GM12878 (cell line): ENCODE results near the gene FURIN. TPM values are rescaled to one million over a fixed set of nuclear protein-coding genes. Genes with fewer than 3 reads are reported as not detected.
A peak's percentile ranks its signal among the peaks of the same experiment; 100 is the strongest.

ENCODE experiments used
- ATAC-seq: fragments of 200-7000 bp; cut with Tn5 transposase; 3 replicates; pipeline ENCODE4 v1.9.1; 2020; ENCODE audit warnings: mild to moderate bottlenecking, moderate library complexity
- Bru-seq: library from RNA; stranded (reverse); fragments of 400-500 nt; gene quantifications from one replicate; lab custom pipeline; 2021; lab: Mats Ljungman, UMichigan
- BruChase-seq, 2 experiments: library from RNA; stranded (reverse); fragments of 400-500 nt; gene quantifications; one replicate each; lab custom pipeline; 2021; lab: Mats Ljungman, UMichigan
- BruUV-seq: library from RNA; stranded (reverse); fragments of 400-500 nt; replicated peaks from 2 replicates; lab custom pipeline; 2021; lab: Mats Ljungman, UMichigan
- CTCF ChIA-PET: fragments of 300-600 bp; sonication (Branson Sonifier 250); formaldehyde crosslinking; extraction: SDS; loops from one replicate; lab custom pipeline; 2021; ENCODE audit warnings: inconsistent platforms; lab: Yijun Ruan, JAX
- POLR2A ChIA-PET: fragments of 350-600 bp; formaldehyde crosslinking; extraction: SDS; loops from one replicate; lab custom pipeline; 2021; ENCODE audit warnings: inconsistent platforms; lab: Charles Lee
- RAD21 ChIA-PET: fragments of 300-600 bp; sonication (Branson Sonifier 250); formaldehyde crosslinking; loops from one replicate; lab custom pipeline; 2023; ENCODE audit warnings: antibody characterized with exemption; ENCODE audit not compliant: unreplicated experiment; lab: Charles Lee
- SMC1A ChIA-PET: fragments of 300-600 bp; sonication (Branson Sonifier 250); formaldehyde crosslinking; loops from one replicate; lab custom pipeline; 2023; ENCODE audit not compliant: unreplicated experiment, uncharacterized antibody; lab: Charles Lee
- DNase-seq: peaks from one replicate; pipeline ENCODE4 v3.0.0-alpha.2; 2011; ENCODE audit warnings: low read depth, low spot score
- FAIRE-seq: peaks from 3 replicates; lab custom pipeline; 2011; peaks lifted over from hg19 to GRCh38; lab: Jason Lieb, UNC
- H2AFZ ChIP-seq: 2 replicates; pipeline ENCODE4 v1.6.0; 2011; ENCODE audit warnings: low read depth, low read length, control low read depth; ENCODE audit not compliant: control insufficient read depth
- H3K27ac ChIP-seq: 2 replicates; pipeline ENCODE4 v1.5.1; 2011; ENCODE audit warnings: control low read depth; ENCODE audit not compliant: control insufficient read depth, insufficient read depth
- H3K27me3 ChIP-seq, 2 experiments: replicated peaks in 1 of 2; 2 replicates each; pipeline versions ENCODE4 v1.6.0 to v1.6.1; 2011; ENCODE audit warnings: low read length in 1 of 2; ENCODE audit not compliant: control insufficient read depth in 2 of 2, insufficient read depth in 2 of 2
- H3K36me3 ChIP-seq, 2 experiments: 2 replicates each; pipeline ENCODE4 v1.5.1; 2011; ENCODE audit warnings: low read length in 1 of 2; ENCODE audit not compliant: control insufficient read depth in 2 of 2, insufficient read depth in 2 of 2
- H3K4me1 ChIP-seq: 2 replicates; pipeline ENCODE4 v1.6.1; 2011; ENCODE audit warnings: mild to moderate bottlenecking, low read length, moderate library complexity, mixed read lengths; ENCODE audit not compliant: control insufficient read depth, insufficient read depth
- H3K4me2 ChIP-seq: 2 replicates; pipeline ENCODE4 v1.6.0; 2011; ENCODE audit warnings: control low read depth; ENCODE audit not compliant: control insufficient read depth, insufficient read depth
- H3K4me3 ChIP-seq: fragments of 200-600 bp; sonication (generic); 2 replicates; pipeline ENCODE4 v1.5.1; 2016
- H3K79me2 ChIP-seq: 2 replicates; pipeline ENCODE4 v1.6.0; 2011; ENCODE audit warnings: low read length; ENCODE audit not compliant: control insufficient read depth, insufficient read depth
- H3K9ac ChIP-seq: 2 replicates; pipeline ENCODE4 v1.8.0; 2011; ENCODE audit warnings: low read length, control low read depth, mixed read lengths; ENCODE audit not compliant: control insufficient read depth, insufficient read depth
- H3K9me3 ChIP-seq: replicated peaks from 3 replicates; pipeline ENCODE4 v1.5.1; 2011; ENCODE audit warnings: mild to moderate bottlenecking, low read length; ENCODE audit not compliant: control insufficient read depth, insufficient read depth
- H4K20me1 ChIP-seq: 2 replicates; pipeline ENCODE4 v1.6.0; 2011; ENCODE audit not compliant: control insufficient read depth, insufficient read depth
- BCLAF1 ChIP-seq: fragments of 450-650 bp; IDR thresholded peaks from 2 replicates; pipeline ENCODE4 v1.6.1; 2017; ENCODE audit warnings: antibody characterized with exemption, mild to moderate bottlenecking, moderate library complexity
- BHLHE40 ChIP-seq, 2 experiments: fragments of 450-650 bp in 1 of 2; IDR thresholded peaks; 2 replicates each; pipeline ENCODE4 v1.6.1; 2011 to 2017; ENCODE audit warnings: low read depth in 2 of 2, borderline replicate concordance in 1 of 2, improper control_type of control experiment in 1 of 2, low read length in 1 of 2, mild to moderate bottlenecking in 1 of 2
- CHD4 ChIP-seq: fragments of 200-600 bp; sonication (generic); IDR thresholded peaks from 2 replicates; pipeline ENCODE4 v1.6.1; 2016; ENCODE audit warnings: mild to moderate bottlenecking
- ESRRA ChIP-seq: IDR thresholded peaks from 2 replicates; pipeline ENCODE4 v1.6.1; 2012; ENCODE audit warnings: mild to moderate bottlenecking, low read length, improper control_type of control experiment
- EZH2 ChIP-seq: IDR thresholded peaks from 2 replicates; pipeline ENCODE4 v1.6.1; 2012; ENCODE audit warnings: low read depth, mild to moderate bottlenecking, control low read depth, inconsistent platforms, low read length, borderline replicate concordance; ENCODE audit not compliant: control insufficient read depth
- IRF4 ChIP-seq: IDR thresholded peaks from 2 replicates; pipeline ENCODE4 v1.6.1; 2011; ENCODE audit warnings: low read depth, low read length
- PAX5 ChIP-seq: IDR thresholded peaks from 2 replicates; pipeline ENCODE4 v1.6.1; 2011; ENCODE audit warnings: low read depth, low read length, borderline replicate concordance
- POLR2A ChIP-seq: IDR thresholded peaks from 2 replicates; pipeline ENCODE4 v1.6.1; 2011; ENCODE audit warnings: low read depth, mild to moderate bottlenecking, low read length
- SMARCA5 ChIP-seq: fragments of 450-650 bp; IDR thresholded peaks from 2 replicates; pipeline ENCODE4 v1.6.1; 2017; ENCODE audit warnings: mild to moderate bottlenecking
- SREBF2 ChIP-seq: IDR thresholded peaks from 2 replicates; pipeline ENCODE4 v1.6.1; 2012; ENCODE audit warnings: mild to moderate bottlenecking, low read length
- USF1 ChIP-seq: IDR thresholded peaks from 2 replicates; pipeline ENCODE4 v1.6.1; 2011; ENCODE audit warnings: borderline replicate concordance, low read depth, mild to moderate bottlenecking, moderate library complexity, mixed read lengths, low read length; ENCODE audit not compliant: insufficient read depth; ENCODE audit errors: extremely low read length
- ZNF384 ChIP-seq: IDR thresholded peaks from 2 replicates; pipeline ENCODE4 v1.6.1; 2012; ENCODE audit warnings: low read depth, mild to moderate bottlenecking, low read length, improper control_type of control experiment, borderline replicate concordance
- ZZZ3 ChIP-seq: IDR thresholded peaks from 2 replicates; pipeline ENCODE4 v1.6.1; 2011; ENCODE audit warnings: low read depth; ENCODE audit not compliant: control insufficient read depth, insufficient read length
- WGBS: methylation state at CpG from one replicate; pipeline ENCODE4 v1.1.6; 2016; ENCODE audit warnings: low lambda C conversion rate; ENCODE audit not compliant: insufficient replicate concordance, insufficient coverage; ENCODE audit errors: missing lambda C conversion rate; 5-methylcytosine and 5-hydroxymethylcytosine counted together
- in situ Hi-C: fragments of 300-500 bp; cut with MboI; formaldehyde crosslinking; loops from 9 replicates; pipeline ENCODE4 v1.14.3; 2018; ENCODE audit warnings: mixed read lengths
- intact Hi-C: fragments of 100-400 bp; cut with micrococcal nuclease; formaldehyde crosslinking; loops from one replicate; pipeline ENCODE4 v1.14.2; 2022; ENCODE audit not compliant: unreplicated experiment
- long read RNA-seq, 2 experiments: library from polyadenylated mRNA; unstranded; transcript quantifications; one replicate each; pipeline ENCODE4 v2.0.0, GENCODE V29; 2019 to 2020
- polyA minus RNA-seq, 3 experiments: library from RNA; depleted of rRNA, polyadenylated mRNA; stranded (reverse); fragments of >200 nt; gene quantifications; 2 replicates each; pipeline ENCODE4 v1.2.3, GENCODE V29; 2011
- polyA plus RNA-seq, 11 experiments: library from polyadenylated mRNA; depleted of rRNA in 4 of 11; unstranded in 6 of 11; stranded (reverse) in 5 of 11; fragments of >200 nt; fragmentation: Nextera tagmentation in 4 of 11; fragmentation: Illumina TruSeq in 1 of 11; extraction: Ambion mirVana in 4 of 11; extraction: Trizol in 1 of 11; gene quantifications; 1 replicate in 1 of 11; 2 replicates in 10 of 11; pipeline versions ENCODE4 v1.2.1 to v1.2.3, GENCODE V29; 2011 to 2016; ENCODE audit warnings: inconsistent platforms in 2 of 11, missing spikeins in 2 of 11, low read depth in 1 of 11
- total RNA-seq, 4 experiments: library from RNA; depleted of rRNA in 3 of 4; stranded (reverse); fragments of >200 nt in 3 of 4; fragmentation: Illumina TruSeq in 1 of 4; extraction: Trizol in 1 of 4; gene quantifications; 2 replicates each; pipeline versions ENCODE4 v1.2.1 to v1.2.3, GENCODE V29; 2013 to 2021

The FURIN gene
- total RNA-seq (2013; cell fraction: nucleolus; rRNA removed) = 47.7 and 63.7 TPM in 2 replicates
- total RNA-seq (2014; rRNA removed) (20.8 and 24.5 TPM in 2 replicates), total RNA-seq (2014; rRNA removed; fragmentation: Illumina TruSeq; extraction: Trizol) (9.9 and 11.2 TPM in 2 replicates), total RNA-seq (2021) (36.9 and 39.9 TPM in 2 replicates), polyA plus RNA-seq (2011; rRNA removed) (1.9 and 5.6 TPM in 2 replicates), polyA plus RNA-seq (2014; fragmentation: Illumina TruSeq; extraction: Trizol) (3.3 and 10.1 TPM in 2 replicates), polyA plus RNA-seq (2014; fragmentation: Nextera tagmentation; extraction: Ambion mirVana) (1 to 10 TPM in 1 of 2 experiments, under 1 TPM in 1; 0.47 to 1.3 TPM), polyA plus RNA-seq (2014; rRNA removed) (23.2 and 26.3 TPM in 2 replicates), polyA plus RNA-seq (2016; fragmentation: Nextera tagmentation; extraction: Ambion mirVana) (1 to 10 TPM; 5.6 to 5.9 TPM), polyA minus RNA-seq (2011; rRNA and poly(A)+ RNA removed) (7.2 and 13.4 TPM in 2 replicates), Bru-seq, nascent RNA (percentile 78 among the genes with signal in this experiment), BruChase-seq, experiment 1, labeled RNA remaining after a 6-hour chase (percentile 90 among the genes with signal in this experiment), BruChase-seq, experiment 2, labeled RNA remaining after a 2-hour chase (percentile 85 among the genes with signal in this experiment)
- polyA plus RNA-seq (2011; ENCODE audit: low read depth) = 10.8 TPM
- 8.3 and 8.8 TPM in 2 replicates for polyA plus RNA-seq (2011; cell fraction: cytosol; rRNA removed)
- polyA plus RNA-seq (2011; cell fraction: nucleus; rRNA removed) = 11.4 and 16.8 TPM in 2 replicates
- polyA plus RNA-seq (2012) = 21.1 and 27.0 TPM in 2 replicates
- polyA minus RNA-seq (2011; cell fraction: cytosol; rRNA and poly(A)+ RNA removed) = 5.5 and 10.8 TPM in 2 replicates
- polyA minus RNA-seq (2011; cell fraction: nucleus; rRNA and poly(A)+ RNA removed) = 5.2 and 5.9 TPM in 2 replicates
- long read RNA-seq, experiment 1, partial matches to known transcripts = 0 of 2 reads
- long read RNA-seq, experiment 1, other reads (novel, unspliced or antisense) = 2 of 2 reads
- long read RNA-seq, experiment 2, partial matches to known transcripts = 0 of 3 reads
- long read RNA-seq, experiment 2, other reads (novel, unspliced or antisense) = 3 of 3 reads

GRCh38 chr15:90868261-90868689 lies at the start of gene FURIN:
Gene FURIN, plus strand, starts transcription at chr15:90868588. Its CDS starts 7,153 bp downstream, at chr15:90875741.
- H3K9ac ChIP-seq = peak within 1 kb of the TSS; percentile 27; the same call in 1 of the 2 replicates
- in situ Hi-C loops = no loop called here
- DNase-seq = no peak

More at GRCh38 chr15:90868261-90868689, at the start of gene FURIN:
- no peak within 1 kb of the TSS for H3K4me3 ChIP-seq
- H4K20me1 ChIP-seq = no peaks in the 10 kb centered on the region
- BruUV-seq = no TSS peak
- intact Hi-C loops = no loop called here
- RAD21 ChIA-PET = no interaction called here
- no peak for ATAC-seq
- TF ChIP-seq BCLAF1 = no peak
- TF ChIP-seq SREBF2 = no peak
- TF ChIP-seq ESRRA = no peak
- TF ChIP-seq CHD4 = no peak
- TF ChIP-seq ZZZ3 = no peak
- TF ChIP-seq POLR2A = no peak
- TF ChIP-seq IRF4 = no peak
- no peak for TF ChIP-seq BHLHE40 (IDR thresholded peaks at IDR 0.05; ENCODE audit: borderline replicate concordance in 1 of 2, low read depth in 2 of 2, low read length in 1 of 2)
- no peak for TF ChIP-seq SMARCA5
- TF ChIP-seq PAX5 = no peak
- no peak for TF ChIP-seq EZH2
- no peak for TF ChIP-seq USF1
- TF ChIP-seq ZNF384 = no peak
- no peak within 1 kb of the TSS for H3K27ac ChIP-seq
- H3K36me3 ChIP-seq = no peaks in the 10 kb centered on the region
- 98% methylated on average over 6 of the region's 6 CpGs for WGBS
- no peak within 1 kb of the TSS for H2AFZ ChIP-seq
- H3K27me3 ChIP-seq = no peaks in the 10 kb centered on the region
- peaks cover 22% of the 10 kb centered on the region for H3K79me2 ChIP-seq
- POLR2A ChIA-PET = interaction anchor here (0.6 to 1.9 kb wide), 5 partner anchors 25 to 151 kb away, joined by 3 to 5 read pairs (median 4); partner anchors contain the start of genes BLM and MAN2A2
- FAIRE-seq = no peak
- peak within 1 kb of the TSS; percentile 86 for H3K4me2 ChIP-seq
- peaks cover 25% of the 10 kb centered on the region for H3K4me1 ChIP-seq
- SMC1A ChIA-PET = interaction anchor here (0.9 to 1.4 kb wide), 3 partner anchors 14 to 37 kb away, joined by 3 to 4 read pairs (median 3); no protein-coding TSS in a partner anchor
- CTCF ChIA-PET = interaction anchor here (0.6 to 2.7 kb wide), 3 partner anchors 13 to 220 kb away, joined by 3 to 9 read pairs (median 3); no protein-coding TSS in a partner anchor
- H3K9me3 ChIP-seq = no peaks in the 10 kb centered on the region
